OCI-LY1 (cell line): ENCODE data around the gene ALDH1B1.

Experiments used
- EZH2 ChIP-seq: fragments of 200-600 bp; sonication (generic), shearing (Covaris generic); IDR thresholded peaks from 2 replicates; pipeline ENCODE4 v1.8.0; 2017; ENCODE audit warnings: borderline replicate concordance, mixed run types, mild to moderate bottlenecking, antibody characterized with exemption, low read length, moderate library complexity, mixed read lengths
- TF ChIP-seq, protein P1 (sequence below): fragments of 200-600 bp; sonication (generic), shearing (Covaris generic); IDR thresholded peaks from 2 replicates; pipeline ENCODE4 v1.5.1; 2017; ENCODE audit warnings: mild to moderate bottlenecking, antibody characterized with exemption, low read length, moderate library complexity, mixed read lengths

DNA sequence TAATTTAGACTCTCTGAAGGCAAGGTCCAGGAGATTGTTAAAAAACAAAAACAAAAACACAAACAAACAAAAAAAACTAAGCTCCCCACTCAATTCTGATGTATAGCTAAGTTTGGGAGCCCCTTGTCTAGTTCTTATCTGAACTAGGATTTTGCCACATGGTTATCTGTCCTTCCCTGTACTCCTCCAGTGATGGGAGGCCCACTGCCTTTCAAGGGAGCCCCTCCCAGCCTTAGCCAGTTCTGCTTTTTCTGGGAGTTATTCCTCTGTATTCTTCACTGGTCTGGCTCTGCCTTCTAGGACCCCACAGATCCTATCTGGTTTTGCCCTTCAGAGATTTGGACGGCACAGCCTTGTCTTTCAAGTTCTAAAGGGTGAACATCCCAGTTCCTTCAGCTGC, 2.1 kb upstream of the ALDH1B1 start:
- TF ChIP-seq, protein P1, sequence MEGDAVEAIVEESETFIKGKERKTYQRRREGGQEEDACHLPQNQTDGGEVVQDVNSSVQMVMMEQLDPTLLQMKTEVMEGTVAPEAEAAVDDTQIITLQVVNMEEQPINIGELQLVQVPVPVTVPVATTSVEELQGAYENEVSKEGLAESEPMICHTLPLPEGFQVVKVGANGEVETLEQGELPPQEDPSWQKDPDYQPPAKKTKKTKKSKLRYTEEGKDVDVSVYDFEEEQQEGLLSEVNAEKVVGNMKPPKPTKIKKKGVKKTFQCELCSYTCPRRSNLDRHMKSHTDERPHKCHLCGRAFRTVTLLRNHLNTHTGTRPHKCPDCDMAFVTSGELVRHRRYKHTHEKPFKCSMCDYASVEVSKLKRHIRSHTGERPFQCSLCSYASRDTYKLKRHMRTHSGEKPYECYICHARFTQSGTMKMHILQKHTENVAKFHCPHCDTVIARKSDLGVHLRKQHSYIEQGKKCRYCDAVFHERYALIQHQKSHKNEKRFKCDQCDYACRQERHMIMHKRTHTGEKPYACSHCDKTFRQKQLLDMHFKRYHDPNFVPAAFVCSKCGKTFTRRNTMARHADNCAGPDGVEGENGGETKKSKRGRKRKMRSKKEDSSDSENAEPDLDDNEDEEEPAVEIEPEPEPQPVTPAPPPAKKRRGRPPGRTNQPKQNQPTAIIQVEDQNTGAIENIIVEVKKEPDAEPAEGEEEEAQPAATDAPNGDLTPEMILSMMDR = no peak
- no peak for TF ChIP-seq EZH2
